NCI-H2196 treated with DMSO at 0.1 percent for 48 hours (cell line): ENCODE measurements around the gene CAPN9.
"Not testable (repeated sequence)": the region's sequence is repeated elsewhere in the genome, so short reads cannot be mapped to it uniquely, and the experiment has no call there.

ENCODE experiments used
- DNase-seq: peaks from one replicate; lab custom pipeline; 2025; ENCODE audit not compliant: unreplicated experiment; lab: John Stamatoyannopoulos, UW

The CAPN9 gene, protein sequence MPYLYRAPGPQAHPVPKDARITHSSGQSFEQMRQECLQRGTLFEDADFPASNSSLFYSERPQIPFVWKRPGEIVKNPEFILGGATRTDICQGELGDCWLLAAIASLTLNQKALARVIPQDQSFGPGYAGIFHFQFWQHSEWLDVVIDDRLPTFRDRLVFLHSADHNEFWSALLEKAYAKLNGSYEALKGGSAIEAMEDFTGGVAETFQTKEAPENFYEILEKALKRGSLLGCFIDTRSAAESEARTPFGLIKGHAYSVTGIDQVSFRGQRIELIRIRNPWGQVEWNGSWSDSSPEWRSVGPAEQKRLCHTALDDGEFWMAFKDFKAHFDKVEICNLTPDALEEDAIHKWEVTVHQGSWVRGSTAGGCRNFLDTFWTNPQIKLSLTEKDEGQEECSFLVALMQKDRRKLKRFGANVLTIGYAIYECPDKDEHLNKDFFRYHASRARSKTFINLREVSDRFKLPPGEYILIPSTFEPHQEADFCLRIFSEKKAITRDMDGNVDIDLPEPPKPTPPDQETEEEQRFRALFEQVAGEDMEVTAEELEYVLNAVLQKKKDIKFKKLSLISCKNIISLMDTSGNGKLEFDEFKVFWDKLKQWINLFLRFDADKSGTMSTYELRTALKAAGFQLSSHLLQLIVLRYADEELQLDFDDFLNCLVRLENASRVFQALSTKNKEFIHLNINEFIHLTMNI

DNA sequence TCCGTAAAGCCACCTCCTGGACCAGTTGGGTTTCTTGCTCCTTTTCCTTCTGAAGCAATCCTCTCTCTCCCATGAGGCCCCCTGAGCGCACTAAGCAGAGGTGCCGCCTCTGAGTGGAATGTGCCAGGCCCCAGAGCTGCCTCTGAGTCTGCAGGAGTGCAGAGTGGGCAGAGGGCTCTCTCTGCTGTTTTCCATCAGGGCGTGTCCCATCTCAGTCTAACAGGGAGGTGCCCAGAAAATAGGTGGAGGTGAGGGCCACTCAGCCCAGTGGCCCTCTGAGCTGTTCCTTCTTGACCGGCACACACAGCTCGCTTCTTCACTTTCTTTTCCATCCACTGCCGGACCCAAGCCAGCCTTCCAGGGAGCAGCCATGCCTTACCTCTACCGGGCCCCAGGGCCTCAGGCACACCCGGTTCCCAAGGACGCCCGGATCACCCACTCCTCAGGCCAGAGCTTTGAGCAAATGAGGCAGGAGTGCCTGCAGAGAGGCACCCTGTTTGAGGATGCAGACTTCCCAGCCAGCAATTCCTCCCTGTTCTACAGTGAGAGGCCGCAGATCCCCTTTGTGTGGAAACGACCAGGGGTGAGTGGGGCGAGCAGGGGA lies at the start of gene CAPN9:
Gene CAPN9, plus strand, starts transcription at position 262 of the 604 bp plus-strand sequence. Its CDS starts 109 bp downstream, at position 371.
- no peak for DNase-seq

DNA sequence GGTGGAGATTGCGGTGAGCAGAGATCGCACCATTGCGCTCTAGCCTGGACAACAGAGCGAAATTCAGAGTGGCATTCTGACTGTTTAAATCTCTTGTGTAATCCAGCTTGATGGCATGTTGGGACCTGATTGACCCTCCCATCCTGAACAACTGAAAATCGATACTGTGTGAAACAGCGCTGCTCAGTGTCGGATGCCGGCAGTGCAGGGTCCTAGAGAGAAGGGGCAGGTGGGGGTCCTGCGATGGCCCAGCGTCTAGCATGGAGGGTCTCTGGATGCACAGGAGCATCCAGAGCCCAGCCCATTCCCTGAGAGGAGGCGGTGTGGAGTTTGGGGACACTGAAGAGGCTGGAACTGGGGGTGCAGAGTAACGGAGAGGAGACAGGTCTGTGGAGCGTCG lies 49.1 kb upstream of the CAPN9 start:
- no peak for DNase-seq

DNA sequence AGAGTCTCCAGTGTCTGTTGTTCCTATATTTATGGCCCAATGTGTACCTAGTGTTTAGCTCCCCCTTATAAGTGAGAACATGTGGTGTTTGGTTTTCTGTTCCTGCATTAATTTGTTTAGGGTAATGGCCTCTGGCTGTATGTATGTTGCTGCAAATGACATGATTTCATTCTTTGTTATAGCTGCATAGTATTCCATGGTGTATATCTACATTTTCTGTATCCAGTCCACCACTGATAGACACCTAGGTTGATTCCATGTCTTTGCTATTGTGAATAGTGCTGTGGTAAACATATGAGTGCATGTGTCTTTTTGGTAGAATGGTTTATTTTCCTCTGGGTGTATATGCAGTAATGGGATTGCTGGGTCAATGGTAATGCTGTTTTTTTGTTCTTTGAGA lies 48.2 kb upstream of the CAPN9 start:
- not testable (repeated sequence) for DNase-seq

DNA sequence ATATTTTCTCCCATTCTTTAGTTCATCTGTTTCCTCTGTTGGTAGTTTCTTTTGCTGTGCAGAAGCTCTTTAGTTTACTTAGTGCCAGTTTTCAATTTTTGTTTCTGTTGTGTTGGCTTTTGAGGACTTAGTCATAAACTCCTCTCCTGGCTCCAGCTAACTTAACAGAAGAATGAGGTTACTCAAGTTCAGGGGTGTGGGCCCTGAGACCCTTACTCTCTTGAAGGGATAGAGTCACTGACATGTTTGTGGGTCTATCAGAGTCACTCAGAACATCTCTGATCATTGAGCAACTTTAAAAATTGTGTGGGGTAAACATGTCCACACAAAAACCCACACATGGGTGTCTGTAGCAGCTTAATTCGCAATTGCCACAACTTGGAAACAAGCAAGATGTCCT lies 47.5 kb upstream of the CAPN9 start:
- no peak for DNase-seq

DNA sequence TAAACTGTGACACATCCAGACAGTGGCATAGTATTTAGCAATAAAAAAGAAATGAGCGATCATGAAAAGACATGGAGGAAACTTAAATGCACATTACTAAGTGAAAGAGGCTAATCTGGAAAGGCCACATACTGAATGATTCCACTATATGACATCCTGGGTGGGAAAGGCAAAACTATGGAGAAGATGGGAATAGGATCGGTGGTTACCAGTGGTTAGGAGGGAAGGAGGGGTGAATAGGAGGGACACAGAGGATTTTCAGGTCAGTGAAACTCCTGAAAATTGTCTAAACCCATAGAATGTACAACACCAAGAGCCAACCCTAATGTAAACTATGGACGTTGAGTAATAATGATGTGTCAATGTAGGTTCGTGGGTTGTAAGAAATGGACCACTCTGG lies 47.1 kb upstream of the CAPN9 start:
- DNase-seq: no peak

DNA sequence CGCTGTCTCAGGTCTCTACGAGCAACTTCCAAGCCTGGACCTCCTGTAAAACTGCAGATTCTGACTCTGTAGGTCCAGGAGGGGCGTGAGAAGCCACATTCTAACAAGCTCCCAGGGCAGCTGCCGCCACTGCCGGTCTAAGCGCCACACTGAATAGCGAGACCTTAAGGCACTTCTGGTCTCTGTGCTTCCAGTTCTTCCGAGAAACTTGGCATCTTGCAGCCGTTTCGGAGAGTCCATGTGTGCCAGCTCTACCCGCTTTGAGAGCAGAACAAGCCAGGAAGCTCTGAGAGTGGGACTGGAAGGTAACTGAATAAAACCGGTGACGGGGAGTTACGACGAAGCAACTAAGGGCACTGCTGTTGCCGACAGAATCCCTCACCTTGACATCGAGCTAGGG lies 45.8 kb upstream of the CAPN9 start:
- no peak for DNase-seq

DNA sequence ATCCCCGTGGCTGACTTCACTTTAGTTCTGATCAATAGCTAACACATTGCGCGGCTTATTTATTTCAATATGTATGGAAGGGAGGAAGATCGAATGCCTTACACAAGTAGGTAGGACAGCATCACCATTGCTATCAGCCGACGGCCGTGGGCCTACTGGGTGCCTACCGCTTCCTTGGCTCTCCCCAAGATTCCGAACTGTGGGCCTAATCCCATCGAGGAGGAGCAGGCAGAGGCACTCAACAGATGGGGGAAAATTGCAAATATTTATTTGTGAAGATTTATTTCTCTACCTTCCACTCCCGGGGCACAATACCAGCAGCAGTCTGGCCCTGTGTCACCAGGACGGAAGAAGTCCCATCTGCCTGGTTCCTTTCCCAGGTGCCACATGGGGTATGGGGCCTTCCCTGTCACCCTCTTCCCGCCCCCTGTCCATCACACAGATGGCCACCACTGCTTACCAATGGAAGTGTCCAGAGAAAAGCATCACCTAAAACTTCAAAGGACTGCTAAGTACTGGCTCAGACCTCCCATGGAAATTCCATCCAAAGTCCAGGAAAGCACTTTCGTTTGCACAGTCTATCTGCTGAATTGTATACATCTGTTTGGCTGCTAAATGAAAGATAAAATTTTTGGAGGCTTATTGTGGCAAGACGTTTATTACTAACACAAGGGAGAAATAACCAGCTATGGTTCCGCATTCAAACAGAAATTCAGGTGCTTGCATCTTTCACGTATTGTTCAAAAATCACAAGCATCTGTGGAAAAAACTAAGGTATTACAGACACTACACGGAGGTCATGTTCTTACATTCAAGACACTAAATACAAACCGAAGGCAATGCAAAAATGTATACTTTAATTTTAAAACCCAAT lies 45.1 kb upstream of the CAPN9 start:
- DNase-seq: no peak

DNA sequence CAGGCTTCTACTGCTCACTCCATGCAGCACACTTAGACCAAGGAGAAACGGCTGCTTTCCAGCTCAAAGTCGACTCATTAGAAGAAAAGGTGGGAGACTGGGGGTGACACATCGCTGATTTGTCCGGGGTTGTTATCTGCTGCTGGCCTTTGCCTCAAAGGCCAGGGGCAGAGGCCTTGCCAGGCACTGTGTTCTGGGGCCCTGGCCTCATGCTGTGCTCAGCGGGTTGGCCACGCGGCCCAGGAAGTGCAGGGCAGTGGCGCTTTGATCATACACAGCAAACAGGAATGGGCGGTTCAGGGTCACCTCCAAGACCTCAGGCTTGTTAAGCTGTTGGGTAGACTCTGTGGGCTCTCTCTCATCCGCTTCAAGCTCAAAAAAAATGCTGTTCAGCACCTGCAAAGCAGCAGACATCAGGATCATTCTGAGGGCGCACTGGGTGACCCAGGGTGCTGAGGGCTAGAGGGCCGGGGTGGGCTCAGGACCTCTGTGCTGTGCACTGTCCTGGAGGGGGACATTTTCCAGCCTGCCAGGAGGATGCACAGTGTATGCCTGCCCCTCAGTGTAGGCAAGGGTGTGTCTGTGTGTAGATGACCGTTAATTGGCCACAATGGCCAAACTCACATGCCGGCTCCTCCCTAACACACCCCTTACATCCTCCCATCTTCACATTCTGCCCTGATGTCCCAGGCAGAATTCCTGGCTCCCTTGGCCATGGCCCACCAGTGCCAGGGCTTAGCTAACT lies 44.1 kb upstream of the CAPN9 start:
- no peak for DNase-seq

DNA sequence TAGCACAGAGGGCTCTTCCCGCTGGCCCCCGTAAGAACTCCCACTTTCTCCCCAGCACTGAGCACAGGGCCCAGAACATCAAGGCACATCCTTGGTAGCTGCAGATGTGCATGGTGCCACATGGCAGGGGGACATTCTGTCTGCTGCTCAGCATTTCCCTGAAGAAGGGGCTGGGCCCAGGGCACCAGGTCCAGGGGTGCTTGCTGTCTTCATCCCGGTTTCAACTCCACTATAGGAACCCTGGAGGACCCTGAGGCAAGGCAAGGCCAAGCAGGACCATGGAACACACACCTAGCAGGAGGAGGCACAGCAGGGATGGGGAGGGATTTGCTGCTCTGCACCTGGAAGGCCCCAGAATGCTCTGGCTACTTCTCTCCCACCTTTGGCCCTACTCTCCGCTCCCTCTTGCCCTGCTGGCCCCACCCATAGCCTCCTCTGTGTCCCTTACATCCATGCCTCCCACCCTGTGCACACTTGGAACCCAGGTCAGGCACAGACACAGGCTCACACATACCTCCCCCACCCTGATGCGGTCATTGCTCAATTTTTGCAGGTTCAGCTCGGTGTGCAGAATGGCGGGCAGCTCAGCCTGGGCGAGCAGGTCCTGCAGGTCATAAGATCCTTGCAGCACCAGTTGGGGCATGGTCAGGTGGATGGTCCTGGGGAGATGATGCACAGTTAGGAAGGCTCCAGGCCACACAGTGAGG lies 43.4 kb upstream of the CAPN9 start:
- no peak for DNase-seq

DNA sequence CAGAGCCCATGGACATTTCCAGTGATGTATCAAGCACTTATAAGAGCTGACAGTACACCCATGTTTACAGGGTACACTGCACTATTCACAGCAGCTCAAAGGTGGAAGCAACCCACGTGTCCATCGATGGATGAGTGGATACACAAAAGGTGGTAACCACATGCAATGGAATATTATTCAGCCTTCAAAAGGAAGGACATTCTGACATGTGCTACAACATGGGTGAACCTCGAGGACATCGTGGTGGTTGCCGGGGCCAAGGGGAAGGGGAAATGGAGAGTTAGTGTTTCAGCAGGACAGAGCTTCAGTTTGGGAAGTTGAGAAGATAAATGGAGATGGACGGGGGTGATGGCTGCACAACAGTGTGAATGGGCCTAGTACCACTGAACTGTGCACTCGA lies 42.4 kb upstream of the CAPN9 start:
- no peak for DNase-seq

DNA sequence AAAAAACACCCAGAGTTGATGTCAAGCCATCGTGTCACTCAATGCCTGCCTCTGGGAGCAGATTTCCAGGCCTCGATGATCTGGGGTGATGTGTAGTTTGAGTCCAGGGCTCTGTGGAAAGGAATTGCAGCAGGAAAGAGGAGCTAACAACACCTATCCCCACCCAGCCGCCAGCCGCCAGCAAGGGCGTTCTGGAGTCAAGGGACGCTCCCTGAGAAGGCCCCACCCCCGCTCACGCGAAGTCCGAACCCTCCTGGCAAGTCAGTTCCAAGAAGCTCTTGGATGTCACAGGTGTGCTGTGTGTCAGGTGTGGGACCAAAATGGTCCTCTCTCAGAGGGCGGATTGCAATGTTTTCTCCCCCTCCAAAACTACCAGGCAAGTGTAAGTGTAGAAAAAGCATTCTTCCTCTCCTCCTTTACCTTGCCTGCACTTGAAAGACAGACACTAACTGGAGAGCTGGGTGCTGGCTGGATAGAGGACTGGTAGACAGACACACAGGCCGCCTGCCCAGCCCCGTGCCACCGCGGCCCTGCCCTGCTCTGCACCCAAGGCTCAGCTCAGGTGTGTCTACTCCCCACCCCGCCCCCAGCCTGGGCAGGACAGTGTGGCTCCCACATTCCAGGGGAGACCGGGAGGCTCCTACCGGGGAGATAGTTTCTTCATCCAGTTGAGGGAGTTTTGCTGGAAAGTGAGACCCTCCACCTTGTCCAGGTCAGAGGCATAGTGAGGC lies 41.7 kb upstream of the CAPN9 start:
- no peak for DNase-seq

DNA sequence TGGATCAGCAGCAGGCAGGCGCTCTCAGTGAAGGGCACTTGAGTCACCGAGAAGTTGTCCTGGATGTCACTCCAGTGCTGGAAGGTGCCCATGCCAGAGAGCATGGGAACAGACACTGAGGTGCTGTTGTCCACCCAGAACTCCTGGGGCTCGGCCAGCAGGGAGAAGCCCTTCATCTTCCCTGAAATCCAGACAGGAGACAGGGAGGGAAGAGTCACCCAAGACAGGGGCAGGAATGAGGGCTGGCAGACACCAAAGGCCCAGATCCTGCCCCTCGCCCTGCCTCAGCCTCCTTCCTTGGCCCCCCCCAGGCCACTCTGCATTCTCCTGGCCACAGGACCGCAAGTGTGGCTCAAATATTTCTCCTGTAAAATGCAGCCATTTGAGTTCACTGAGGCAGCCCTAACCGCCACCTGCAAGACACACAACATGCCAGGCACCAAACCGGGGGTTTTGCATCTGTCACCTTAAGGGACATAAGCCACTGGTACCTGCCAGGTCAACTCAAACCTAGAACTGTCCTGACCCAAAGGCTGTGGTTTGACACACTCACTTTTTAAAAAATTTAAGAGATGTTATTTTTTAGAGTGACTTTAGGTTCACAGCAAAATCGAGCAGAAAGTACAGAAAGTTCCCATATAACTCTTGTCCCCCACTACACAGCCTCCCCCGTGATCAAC lies 41.0 kb upstream of the CAPN9 start:
- DNase-seq: no peak

DNA sequence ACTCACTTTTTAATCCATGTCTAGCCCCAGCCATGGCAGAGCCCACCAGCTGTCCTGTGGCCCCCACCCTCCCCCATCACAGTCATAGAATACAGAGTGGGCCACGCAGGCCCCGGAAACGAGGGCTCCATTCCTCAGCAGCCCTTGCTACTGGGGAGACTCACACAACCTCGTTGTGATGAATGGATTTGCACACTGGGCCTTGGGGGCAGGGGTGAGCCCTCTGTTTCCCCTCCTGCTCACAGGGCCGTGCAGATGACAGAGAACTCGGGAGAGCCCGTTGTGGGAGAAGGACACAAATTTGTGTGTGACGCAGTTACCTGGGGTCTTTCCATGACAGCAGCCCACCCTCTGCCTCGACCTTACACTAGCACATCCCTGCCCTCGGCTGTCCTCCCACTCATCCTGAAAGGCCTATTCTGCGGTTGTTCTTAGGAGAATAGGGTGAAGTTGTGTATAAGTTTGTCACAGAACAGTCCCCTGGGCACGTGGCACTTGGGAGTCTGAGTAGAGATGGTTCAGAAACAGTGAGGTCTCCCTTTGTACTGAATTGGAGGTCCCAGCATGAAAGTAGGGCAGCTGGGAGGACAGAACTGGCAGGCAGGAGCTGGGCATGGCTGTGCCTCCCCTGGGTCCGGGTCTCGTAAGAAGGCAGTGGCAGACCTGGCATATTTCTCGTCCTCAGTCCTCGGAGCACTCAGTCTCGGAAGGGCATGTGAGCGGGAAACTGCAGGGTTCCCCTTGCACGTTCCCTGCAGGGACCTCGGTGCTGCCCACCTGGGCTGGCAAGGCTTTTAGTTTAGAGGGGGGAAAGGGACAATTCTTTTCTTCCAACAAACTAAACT lies 40.1 kb upstream of the CAPN9 start:
- no peak for DNase-seq

DNA sequence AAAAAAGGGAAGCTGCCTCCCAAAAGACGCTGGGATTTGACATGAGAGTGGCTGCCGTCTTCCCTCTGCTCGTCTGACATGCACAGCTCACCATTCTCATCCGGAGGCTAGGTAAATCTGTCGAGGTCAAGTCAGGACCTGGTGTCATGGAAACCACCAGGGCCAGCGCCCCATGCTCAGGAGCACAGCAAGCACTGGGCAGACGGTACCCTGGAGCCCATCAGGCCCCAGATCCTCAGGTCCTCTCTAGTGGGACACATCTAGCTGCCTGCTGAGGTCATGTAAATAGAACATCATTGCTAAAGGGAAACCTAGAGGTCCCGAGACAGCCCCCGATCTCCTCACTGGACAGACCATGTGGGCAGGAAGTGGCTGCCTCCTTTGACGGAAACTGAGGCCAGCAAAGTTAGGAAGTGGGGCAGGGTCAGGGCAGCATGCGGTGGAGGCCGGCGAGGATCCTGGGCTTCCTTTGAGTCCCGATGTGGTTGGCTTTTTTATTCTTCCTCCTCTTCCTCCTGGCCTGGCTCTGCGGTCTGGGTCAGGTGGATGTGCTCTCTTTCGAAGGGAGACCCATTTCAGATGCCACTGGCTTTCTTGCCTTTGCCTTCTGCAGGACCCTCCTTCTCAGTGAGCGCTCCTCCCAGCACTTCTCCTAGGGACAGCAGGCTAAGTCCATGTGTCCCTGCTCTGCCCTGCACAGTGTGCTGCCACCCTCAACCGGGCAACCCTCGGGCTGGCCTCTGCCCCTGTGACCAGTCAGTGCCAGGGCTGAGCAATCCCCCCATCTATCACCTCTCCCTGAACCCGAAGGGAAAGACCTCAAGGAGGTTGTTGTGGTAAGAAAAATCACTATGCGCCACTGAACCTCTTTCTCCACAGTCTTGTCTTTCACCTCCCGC lies 39.2 kb upstream of the CAPN9 start:
- no peak for DNase-seq

DNA sequence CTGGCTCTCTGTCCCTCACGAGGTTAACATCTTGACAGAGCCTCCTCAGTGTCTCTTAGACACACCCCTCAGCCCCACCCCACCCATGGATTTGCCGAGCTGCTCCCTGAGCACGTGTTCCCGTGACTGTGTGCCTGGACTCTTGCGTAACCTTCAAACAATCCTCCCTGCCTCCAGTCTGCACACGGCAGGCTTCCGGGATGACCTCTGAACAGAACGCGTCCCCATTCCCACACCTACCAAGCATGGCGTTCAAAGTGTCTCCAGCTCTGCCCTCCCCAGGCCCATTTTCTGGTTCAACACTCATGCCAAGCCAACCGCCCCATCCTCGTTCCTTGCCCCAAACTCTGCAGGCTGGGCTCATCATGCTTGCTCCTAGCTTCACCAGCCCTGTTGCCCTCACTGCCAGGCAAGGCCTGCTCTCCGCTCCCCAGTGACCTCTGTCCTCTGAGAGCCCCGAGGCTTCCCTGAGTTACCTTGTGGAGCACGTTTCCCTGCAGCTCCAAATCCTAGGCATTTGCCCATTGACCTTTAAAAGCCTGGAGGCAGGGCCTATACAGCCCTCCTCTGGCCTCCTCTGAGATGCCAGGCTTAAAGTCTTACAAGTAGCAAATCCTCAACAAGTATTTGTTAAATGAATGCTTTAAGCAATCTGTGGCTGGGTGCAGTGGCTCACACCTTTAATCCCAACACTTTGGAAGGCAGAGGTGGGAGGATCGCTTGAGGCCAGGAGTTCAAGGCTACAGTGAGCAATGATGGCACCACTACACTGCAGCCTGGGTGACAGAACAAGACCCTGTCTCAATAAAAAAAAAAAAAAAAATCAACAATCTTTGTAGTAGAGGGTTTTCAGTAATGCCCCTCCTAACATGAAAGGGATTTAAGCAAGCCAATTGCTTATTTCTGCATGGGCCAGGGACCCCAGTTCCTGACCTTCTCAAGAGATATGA lies 38.3 kb upstream of the CAPN9 start:
- no peak for DNase-seq
